K562 (cell line): ENCODE results near the gene SORBS2. TPM values are rescaled to one million over a fixed set of nuclear protein-coding genes. Genes with fewer than 3 reads are reported as not detected.
A peak's percentile ranks its signal among the peaks of the same experiment; 100 is the strongest.

Experiments
- AFF1 ChIP-seq, 2 experiments: fragments of 450-650 bp; IDR thresholded peaks; 2 replicates each; pipeline ENCODE4 v1.6.1; 2018; ENCODE audit warnings: mild to moderate bottlenecking in 2 of 2, low read depth in 1 of 2; ENCODE audit not compliant: partially characterized antibody in 2 of 2
- BRCA1 ChIP-seq, 2 experiments: fragments of 450-650 bp in 1 of 2; sonication (generic) in 1 of 2; formaldehyde crosslinking in 1 of 2; IDR thresholded peaks; 2 replicates each; pipeline versions ENCODE4 v1.5.0 to v1.6.1; 2017 to 2020; ENCODE audit warnings: mild to moderate bottlenecking in 1 of 2, missing genetic modification reagents in 1 of 2
- CBFA2T3 ChIP-seq: fragments of 450-650 bp; IDR thresholded peaks from 2 replicates; pipeline ENCODE4 v1.6.1; 2017
- CTBP1 ChIP-seq: fragments of 450-650 bp; IDR thresholded peaks from 2 replicates; pipeline ENCODE4 v1.6.1; 2016; ENCODE audit warnings: borderline replicate concordance
- MLLT1 ChIP-seq, 2 experiments: fragments of 450-650 bp; IDR thresholded peaks; 2 replicates each; pipeline ENCODE4 v1.6.1; 2016
- PHB2 ChIP-seq: fragments of 450-650 bp; IDR thresholded peaks from 2 replicates; pipeline ENCODE4 v1.6.1; 2017; ENCODE audit warnings: low read depth
- RBM15 ChIP-seq: fragments of 200-400 bp; formaldehyde crosslinking; IDR thresholded peaks from 2 replicates; pipeline ENCODE4 v1.6.1; 2018; ENCODE audit warnings: mild to moderate bottlenecking, low read length, moderate library complexity; ENCODE audit not compliant: insufficient read depth
- RCOR1 ChIP-seq, 2 experiments: IDR thresholded peaks; 2 replicates each; pipeline ENCODE4 v1.6.1; 2012; ENCODE audit warnings: low read depth in 2 of 2, low read length in 2 of 2, borderline replicate concordance in 1 of 2, improper control_type of control experiment in 1 of 2
- SAFB ChIP-seq: fragments of 200-400 bp; formaldehyde crosslinking; IDR thresholded peaks from 2 replicates; pipeline ENCODE4 v1.6.1; 2017; ENCODE audit warnings: low read depth, low read length, borderline replicate concordance
- SMC3 ChIP-seq: conservative IDR thresholded peaks from 2 replicates; pipeline ENCODE4 v1.6.1; 2011; ENCODE audit warnings: low read depth, low read length, improper control_type of control experiment; ENCODE audit not compliant: insufficient read depth
- WHSC1 ChIP-seq: IDR thresholded peaks from one replicate; pipeline ENCODE4 v1.6.1; 2012; ENCODE audit warnings: low read length, control low read depth, inconsistent platforms
- XRCC3 ChIP-seq: fragments of 450-650 bp; IDR thresholded peaks from 2 replicates; pipeline ENCODE4 v1.6.1; 2017; ENCODE audit warnings: mild to moderate bottlenecking, moderate library complexity
- ZBTB7A ChIP-seq: IDR thresholded peaks from 2 replicates; pipeline ENCODE4 v1.6.1; 2011; ENCODE audit warnings: low read depth, mild to moderate bottlenecking, low read length, moderate library complexity, borderline replicate concordance; ENCODE audit not compliant: control insufficient read depth
- ZNF175 ChIP-seq: fragments of 200-800 bp; sonication (Bioruptor generic); IDR thresholded peaks from 2 replicates; pipeline ENCODE4 v1.6.1; 2016; ENCODE audit warnings: low read depth, mild to moderate bottlenecking, missing genetic modification characterization, missing compliant biosample characterization
- ZNF354B ChIP-seq: fragments of 250-450 bp; sonication (Bioruptor Pico); IDR thresholded peaks from 2 replicates; pipeline ENCODE4 v1.4.0; 2020
- ZNF398 ChIP-seq: fragments of 250-450 bp; sonication (Bioruptor Pico); IDR thresholded peaks from 2 replicates; pipeline ENCODE4 v1.8.0; 2021; ENCODE audit warnings: moderate library complexity, mild to moderate bottlenecking, inconsistent platforms
- ZNF444 ChIP-seq: fragments of 250-450 bp; sonication (Bioruptor Pico); IDR thresholded peaks from 2 replicates; pipeline ENCODE4 v1.4.0; 2020; ENCODE audit warnings: mild to moderate bottlenecking, moderate library complexity
- ZNF445 ChIP-seq: fragments of 250-450 bp; sonication (Bioruptor Pico); IDR thresholded peaks from 2 replicates; pipeline ENCODE4 v1.4.0; 2020; ENCODE audit warnings: low read depth, mild to moderate bottlenecking, moderate library complexity
- ZNF449 ChIP-seq: fragments of 250-450 bp; sonication (Bioruptor Pico); IDR thresholded peaks from 2 replicates; pipeline ENCODE4 v1.8.0; 2022; ENCODE audit warnings: moderate library complexity, mild to moderate bottlenecking, inconsistent platforms
- ZNF696 ChIP-seq: fragments of 250-450 bp; sonication (Bioruptor Pico); conservative IDR thresholded peaks from 2 replicates; pipeline ENCODE4 v1.4.0; 2020; ENCODE audit warnings: mild to moderate bottlenecking, moderate library complexity
- ZNF717 ChIP-seq: fragments of 250-450 bp; sonication (Bioruptor Pico); IDR thresholded peaks from 2 replicates; pipeline ENCODE4 v1.5.0; 2021
- polyA plus RNA-seq, 8 experiments: library from polyadenylated mRNA; depleted of rRNA in 4 of 8; stranded (reverse) in 5 of 8; unstranded in 3 of 8; fragments of >200 nt; fragmentation: Nextera tagmentation in 2 of 8; fragmentation: Illumina TruSeq in 1 of 8; extraction: Ambion mirVana in 2 of 8; extraction: Trizol in 1 of 8; gene quantifications; 2 replicates each; pipeline versions ENCODE4 v1.2.1 to v1.2.3, GENCODE V29; 2011 to 2014; ENCODE audit warnings: inconsistent platforms in 1 of 8, missing spikeins in 1 of 8
- total RNA-seq, 7 experiments: library from RNA; depleted of rRNA in 6 of 7; stranded (reverse); fragments of >200 nt in 6 of 7; fragmentation: Illumina TruSeq in 2 of 7; extraction: Trizol in 2 of 7; gene quantifications; 2 replicates each; pipeline versions ENCODE4 v1.2.1 to v1.2.3, GENCODE V29; 2011 to 2021; ENCODE audit warnings: low replicate concordance in 1 of 7

Gene SORBS2
- total and polyA plus RNA-seq, 9 of the 15 experiments (the other 6 are each of a cell fraction or from before 2014, with no cell fraction given): 0.29 TPM; not detected in 8

GRCh38 chr4:185573651-185574199, 238.3 kb downstream of the SORBS2 start (continued):
- no peak for TF ChIP-seq SAFB
- TF ChIP-seq ZNF175 (CRISPR knock-in tag): no peak
- TF ChIP-seq PHB2: no peak
- TF ChIP-seq ZNF449 (CRISPR knock-in tag): no peak
- no peak for TF ChIP-seq MLLT1 (IDR thresholded peaks at IDR 0.05)
- no peak for TF ChIP-seq ZNF717 (CRISPR knock-in tag)
- TF ChIP-seq WHSC1: no peak
- TF ChIP-seq BRCA1 (IDR thresholded peaks at IDR 0.05): no peak
- no peak for TF ChIP-seq BRCA1 (CRISPR knock-in tag; IDR thresholded peaks at IDR 0.05)
- TF ChIP-seq CBFA2T3: no peak
- TF ChIP-seq RCOR1 (IDR thresholded peaks at IDR 0.05; ENCODE audit: borderline replicate concordance in 1 of 2, low read depth in 2 of 2, low read length in 2 of 2): peak in 1 of 2 experiments; percentile 58; a peak in 2 of 4 replicates
- TF ChIP-seq CTBP1: peak; percentile 74; the same call in 1 of the 2 replicates
- no peak for TF ChIP-seq SMC3
- TF ChIP-seq ZNF445 (CRISPR knock-in tag): no peak
- TF ChIP-seq ZNF696 (CRISPR knock-in tag): no peak
- TF ChIP-seq AFF1 (IDR thresholded peaks at IDR 0.05; ENCODE audit: low read depth in 1 of 2, partially characterized antibody in 2 of 2): no peak
- no peak for TF ChIP-seq XRCC3
- no peak for TF ChIP-seq ZNF354B
- TF ChIP-seq ZNF444 (CRISPR knock-in tag): no peak
- no peak for TF ChIP-seq RBM15
- TF ChIP-seq ZNF398 (CRISPR knock-in tag): no peak
- TF ChIP-seq ZBTB7A: no peak; the same call in 1 of the 2 replicates
